ENCODE results near the gene GLCE. TPM values are rescaled to one million over a fixed set of nuclear protein-coding genes. Genes with fewer than 3 reads are reported as not detected.
"Not testable (repeated sequence)": the region's sequence is repeated elsewhere in the genome, so short reads cannot be mapped to it uniquely, and the experiment has no call there.

GLCE gene
- total and polyA plus RNA-seq, 2 donors (not counting 1 experiment from before 2014, with no cell fraction given), result 21.7 to 23.9 TPM

DNA sequence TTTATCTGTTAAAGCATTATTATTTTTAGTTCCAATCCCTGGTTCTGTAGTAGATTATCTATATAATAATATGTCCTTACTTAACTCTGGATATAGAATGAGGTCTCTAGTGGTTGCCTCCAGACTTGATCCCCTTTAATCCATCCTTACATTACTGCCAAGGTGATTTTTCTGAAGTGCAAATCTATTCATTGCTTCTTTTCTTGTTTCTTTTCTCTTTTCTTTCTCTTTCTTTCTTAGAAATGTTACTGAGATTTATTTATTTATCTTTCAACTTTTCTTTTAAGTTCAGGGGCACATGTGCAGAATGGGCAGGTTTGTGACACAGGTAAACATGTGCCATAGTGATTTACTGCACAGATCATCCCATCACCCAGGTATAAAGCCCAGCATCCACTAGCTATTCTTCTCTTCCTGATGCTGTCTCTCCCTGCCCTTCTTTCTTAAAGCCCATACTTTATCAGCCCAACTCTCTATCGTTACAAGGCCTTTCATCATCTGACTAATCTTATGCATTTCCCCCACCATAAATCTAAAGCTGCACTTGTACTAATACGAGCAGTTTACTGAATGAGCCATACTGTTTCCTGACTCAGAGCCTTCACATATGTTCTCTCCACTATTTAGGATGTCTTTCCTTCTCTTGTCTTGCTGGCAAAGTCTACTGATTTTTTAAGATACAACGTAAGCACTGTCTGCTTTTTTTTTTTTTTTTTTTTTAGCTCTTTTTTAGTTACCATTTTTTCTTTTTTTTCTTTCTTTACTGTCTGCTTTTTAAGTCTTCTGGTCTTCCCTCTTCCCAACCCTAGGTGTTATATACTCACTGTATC, 4.6 kb downstream of the GLCE start:
- H3K27ac ChIP-seq (ENCODE audit: insufficient read depth, low read length), result no peak overlapping the region
- no peak overlapping the region for H2AFZ ChIP-seq (ENCODE audit: low read length)
- peak in 1 of 2 donors; percentile 83 for DNase-seq (ENCODE audit: low read depth in 2 of 2)

DNA sequence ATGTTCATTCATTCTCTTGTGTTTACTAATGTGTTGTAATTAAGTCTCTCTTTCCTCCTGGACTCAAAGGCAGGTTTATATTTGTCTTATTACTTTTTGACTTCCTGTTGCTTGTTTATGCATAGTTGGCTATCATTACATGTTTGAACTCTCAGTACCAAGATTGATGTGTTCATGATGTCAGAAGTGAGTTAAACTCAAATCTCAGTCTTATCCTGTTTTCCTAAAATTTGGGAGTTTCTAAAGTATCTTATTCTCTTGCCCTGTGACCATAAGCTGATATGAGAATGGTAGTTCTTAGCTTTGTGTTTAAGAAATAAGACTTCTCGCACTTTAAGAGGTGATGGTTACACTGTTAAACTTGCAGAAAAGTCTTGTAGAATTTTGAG, 5.2 kb downstream of the GLCE start:
- Histone ChIP-seq H3K4me1 (ENCODE audit: control insufficient read depth, extremely low read depth, insufficient read depth, low read length) (no peaks in the 10 kb centered on the region), H2AFZ (ENCODE audit: low read length) (no peak overlapping the region), H3K9me3 (ENCODE audit: control insufficient read depth, insufficient read depth, low read depth, low read length) (no peaks in the 10 kb centered on the region), H3K27me3 (ENCODE audit: control insufficient read depth, insufficient read depth, low read length) (no peaks in the 10 kb centered on the region), H3K4me3 (replicated peaks in 1 of 4; ENCODE audit: control extremely low read depth in 1 of 4, insufficient read depth in 1 of 4, low read depth in 3 of 4, low read length in 4 of 4) (no peak overlapping the region), H3K79me2 (ENCODE audit: control insufficient read depth, insufficient read depth, low read length) (peaks cover 5% of the 10 kb centered on the region), H4K20me1 (ENCODE audit: control insufficient read depth, extremely low read depth, insufficient read depth, low read length) (no peaks in the 10 kb centered on the region), H3K9ac (ENCODE audit: insufficient read depth, low read length) (no peak overlapping the region), H3K27ac (ENCODE audit: insufficient read depth, low read length) (no peak overlapping the region), H3K36me3 (ENCODE audit: control insufficient read depth, insufficient read depth, low read length) (no peaks in the 10 kb centered on the region), H3K4me2 (ENCODE audit: extremely low read depth, insufficient read depth, low read length) (no peak overlapping the region)
- DNase-seq (ENCODE audit: low read depth in 2 of 2), result peak in 1 of 2 donors; percentile 15
- TF ChIP-seq EZH2 (IDR thresholded peaks at IDR 0.05; ENCODE audit: low read length, missing control alignments), result no peak

More for the DNA sequence above, 4.6 kb downstream of the GLCE start:
- no peak for TF ChIP-seq EZH2 (IDR thresholded peaks at IDR 0.05; ENCODE audit: low read length, missing control alignments)
- TF ChIP-seq, protein P1, sequence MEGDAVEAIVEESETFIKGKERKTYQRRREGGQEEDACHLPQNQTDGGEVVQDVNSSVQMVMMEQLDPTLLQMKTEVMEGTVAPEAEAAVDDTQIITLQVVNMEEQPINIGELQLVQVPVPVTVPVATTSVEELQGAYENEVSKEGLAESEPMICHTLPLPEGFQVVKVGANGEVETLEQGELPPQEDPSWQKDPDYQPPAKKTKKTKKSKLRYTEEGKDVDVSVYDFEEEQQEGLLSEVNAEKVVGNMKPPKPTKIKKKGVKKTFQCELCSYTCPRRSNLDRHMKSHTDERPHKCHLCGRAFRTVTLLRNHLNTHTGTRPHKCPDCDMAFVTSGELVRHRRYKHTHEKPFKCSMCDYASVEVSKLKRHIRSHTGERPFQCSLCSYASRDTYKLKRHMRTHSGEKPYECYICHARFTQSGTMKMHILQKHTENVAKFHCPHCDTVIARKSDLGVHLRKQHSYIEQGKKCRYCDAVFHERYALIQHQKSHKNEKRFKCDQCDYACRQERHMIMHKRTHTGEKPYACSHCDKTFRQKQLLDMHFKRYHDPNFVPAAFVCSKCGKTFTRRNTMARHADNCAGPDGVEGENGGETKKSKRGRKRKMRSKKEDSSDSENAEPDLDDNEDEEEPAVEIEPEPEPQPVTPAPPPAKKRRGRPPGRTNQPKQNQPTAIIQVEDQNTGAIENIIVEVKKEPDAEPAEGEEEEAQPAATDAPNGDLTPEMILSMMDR (conservative IDR thresholded peaks at IDR 0.05 in 1 of 2, IDR thresholded peaks at IDR 0.05 in 1 of 2; ENCODE audit: low read depth in 1 of 2, low read length in 2 of 2), result no peak
- Histone ChIP-seq H3K79me2 (ENCODE audit: control insufficient read depth, insufficient read depth, low read length) (peaks cover 5% of the 10 kb centered on the region), H4K20me1 (ENCODE audit: control insufficient read depth, extremely low read depth, insufficient read depth, low read length) (no peaks in the 10 kb centered on the region), H3K4me3 (replicated peaks in 1 of 4; ENCODE audit: control extremely low read depth in 1 of 4, insufficient read depth in 1 of 4, low read depth in 3 of 4, low read length in 4 of 4) (peak overlapping the region in 1 of 4 experiments; percentile 11), H3K9ac (ENCODE audit: insufficient read depth, low read length) (no peak overlapping the region), H3K9me3 (ENCODE audit: control insufficient read depth, insufficient read depth, low read depth, low read length) (no peaks in the 10 kb centered on the region), H3K27me3 (ENCODE audit: control insufficient read depth, insufficient read depth, low read length) (no peaks in the 10 kb centered on the region), H3K36me3 (ENCODE audit: control insufficient read depth, insufficient read depth, low read length) (no peaks in the 10 kb centered on the region), H3K4me2 (ENCODE audit: extremely low read depth, insufficient read depth, low read length) (no peak overlapping the region), H3K4me1 (ENCODE audit: control insufficient read depth, extremely low read depth, insufficient read depth, low read length) (no peaks in the 10 kb centered on the region)

DNA sequence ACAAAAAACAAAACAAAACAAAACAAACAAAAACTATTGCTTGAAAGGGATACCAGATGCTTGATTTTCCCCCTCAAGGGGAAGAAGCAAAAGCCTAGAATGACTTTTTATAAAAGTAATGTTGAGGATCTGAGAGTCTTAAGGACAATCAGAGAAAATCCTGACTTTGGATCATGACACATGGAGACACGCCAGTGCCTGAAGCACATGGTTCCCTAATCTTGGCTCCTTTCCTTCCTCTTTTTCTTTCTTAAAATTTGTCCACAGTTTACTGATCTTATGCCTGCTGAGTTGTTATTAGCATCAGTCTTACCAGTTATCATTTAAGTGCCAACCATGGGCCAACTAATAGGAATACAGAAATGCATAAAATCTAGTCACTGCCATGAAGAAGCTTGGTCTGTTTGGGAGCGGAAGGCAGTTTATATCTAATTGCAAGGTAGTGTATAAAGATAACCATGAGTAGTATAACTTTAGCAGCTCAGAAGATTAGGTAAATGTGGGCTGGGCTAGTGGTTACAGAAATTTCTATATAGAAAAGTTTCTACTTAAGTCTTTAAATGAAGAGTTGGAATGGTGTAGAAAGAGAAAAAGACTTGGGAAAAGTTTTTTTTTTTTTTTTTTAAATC, 6.9 kb downstream of the GLCE start:
- no peaks in the 10 kb centered on the region for H3K36me3 ChIP-seq (ENCODE audit: control insufficient read depth, insufficient read depth, low read length)
- H3K4me3 ChIP-seq (replicated peaks in 1 of 4; ENCODE audit: control extremely low read depth in 1 of 4, insufficient read depth in 1 of 4, low read depth in 3 of 4, low read length in 4 of 4), result no peak overlapping the region
- H3K9ac ChIP-seq (ENCODE audit: insufficient read depth, low read length), result no peak overlapping the region
- no peaks in the 10 kb centered on the region for H4K20me1 ChIP-seq (ENCODE audit: control insufficient read depth, extremely low read depth, insufficient read depth, low read length)
- no peaks in the 10 kb centered on the region for H3K27me3 ChIP-seq (ENCODE audit: control insufficient read depth, insufficient read depth, low read length)
- no peak overlapping the region for H3K4me2 ChIP-seq (ENCODE audit: extremely low read depth, insufficient read depth, low read length)
- H3K79me2 ChIP-seq (ENCODE audit: control insufficient read depth, insufficient read depth, low read length), result peaks cover 2% of the 10 kb centered on the region
- no peak for DNase-seq (ENCODE audit: low read depth in 2 of 2)
- H2AFZ ChIP-seq (ENCODE audit: low read length), result no peak overlapping the region
- TF ChIP-seq EZH2 (IDR thresholded peaks at IDR 0.05; ENCODE audit: low read length, missing control alignments), result no peak
- TF ChIP-seq, protein P1 (conservative IDR thresholded peaks at IDR 0.05 in 1 of 2, IDR thresholded peaks at IDR 0.05 in 1 of 2; ENCODE audit: low read depth in 1 of 2, low read length in 2 of 2), result no peak
- no peak overlapping the region for H3K27ac ChIP-seq (ENCODE audit: insufficient read depth, low read length)
- H3K9me3 ChIP-seq (ENCODE audit: control insufficient read depth, insufficient read depth, low read depth, low read length), result no peaks in the 10 kb centered on the region
- H3K4me1 ChIP-seq (ENCODE audit: control insufficient read depth, extremely low read depth, insufficient read depth, low read length), result no peaks in the 10 kb centered on the region

DNA sequence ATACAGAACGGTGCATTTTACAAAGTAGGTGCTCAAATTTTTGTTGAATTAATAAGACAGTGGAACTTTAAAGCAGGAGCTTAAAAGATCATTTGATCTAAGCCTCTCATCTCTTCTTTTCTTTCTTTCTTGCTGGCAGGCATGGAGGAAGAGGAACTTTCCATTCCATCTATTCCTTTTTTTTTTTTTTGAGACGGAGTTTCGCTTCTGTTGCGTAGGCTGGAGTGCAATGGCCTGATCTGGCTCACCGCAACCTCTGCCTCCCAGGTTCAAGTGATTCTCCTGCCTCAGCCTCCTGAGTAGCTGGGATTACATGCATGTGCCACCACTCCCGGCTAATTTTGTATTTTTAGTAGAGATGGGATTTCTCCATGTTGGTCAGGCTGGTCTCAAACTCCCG, 7.9 kb downstream of the GLCE start:
- H3K4me2 ChIP-seq (ENCODE audit: extremely low read depth, insufficient read depth, low read length); H2AFZ ChIP-seq (ENCODE audit: low read length); H3K27me3 ChIP-seq (ENCODE audit: control insufficient read depth, insufficient read depth, low read length); H3K9me3 ChIP-seq (ENCODE audit: control insufficient read depth, insufficient read depth, low read depth, low read length); H3K9ac ChIP-seq (ENCODE audit: insufficient read depth, low read length); H3K27ac ChIP-seq (ENCODE audit: insufficient read depth, low read length); H4K20me1 ChIP-seq (ENCODE audit: control insufficient read depth, extremely low read depth, insufficient read depth, low read length); H3K4me3 ChIP-seq (replicated peaks in 1 of 4; ENCODE audit: control extremely low read depth in 1 of 4, insufficient read depth in 1 of 4, low read depth in 3 of 4, low read length in 4 of 4); H3K36me3 ChIP-seq (ENCODE audit: control insufficient read depth, insufficient read depth, low read length); DNase-seq (ENCODE audit: low read depth in 2 of 2); H3K79me2 ChIP-seq (ENCODE audit: control insufficient read depth, insufficient read depth, low read length); H3K4me1 ChIP-seq (ENCODE audit: control insufficient read depth, extremely low read depth, insufficient read depth, low read length): not testable (repeated sequence)

DNA sequence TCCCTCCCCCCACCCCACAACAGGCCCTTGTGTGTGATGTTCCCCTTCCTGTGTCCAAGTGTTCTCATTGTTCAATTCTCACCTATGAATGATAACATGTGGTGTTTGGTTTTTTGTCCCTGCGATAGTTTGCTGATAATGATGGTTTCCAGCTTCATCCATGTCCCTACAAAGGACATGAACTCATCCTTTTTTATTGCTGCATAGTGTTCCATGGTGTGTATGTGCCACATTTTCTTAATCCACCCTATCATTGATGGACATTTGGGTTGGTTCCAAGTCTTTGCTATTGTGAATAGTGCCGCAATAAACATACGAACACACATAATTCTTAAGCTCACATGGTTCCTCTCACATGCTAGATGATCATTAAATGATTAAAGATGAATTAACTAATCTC, 9.1 kb downstream of the GLCE start:
- not testable (repeated sequence) for DNase-seq (ENCODE audit: low read depth in 2 of 2); H3K79me2 ChIP-seq (ENCODE audit: control insufficient read depth, insufficient read depth, low read length); H3K4me2 ChIP-seq (ENCODE audit: extremely low read depth, insufficient read depth, low read length); H3K4me3 ChIP-seq (replicated peaks in 1 of 4; ENCODE audit: control extremely low read depth in 1 of 4, insufficient read depth in 1 of 4, low read depth in 3 of 4, low read length in 4 of 4); H3K4me1 ChIP-seq (ENCODE audit: control insufficient read depth, extremely low read depth, insufficient read depth, low read length); H3K27ac ChIP-seq (ENCODE audit: insufficient read depth, low read length); H2AFZ ChIP-seq (ENCODE audit: low read length); H4K20me1 ChIP-seq (ENCODE audit: control insufficient read depth, extremely low read depth, insufficient read depth, low read length); H3K9ac ChIP-seq (ENCODE audit: insufficient read depth, low read length); H3K9me3 ChIP-seq (ENCODE audit: control insufficient read depth, insufficient read depth, low read depth, low read length); H3K27me3 ChIP-seq (ENCODE audit: control insufficient read depth, insufficient read depth, low read length); H3K36me3 ChIP-seq (ENCODE audit: control insufficient read depth, insufficient read depth, low read length)

Data from fibroblast of lung (primary cell).